ENCODE data around the gene C5.

DNA sequence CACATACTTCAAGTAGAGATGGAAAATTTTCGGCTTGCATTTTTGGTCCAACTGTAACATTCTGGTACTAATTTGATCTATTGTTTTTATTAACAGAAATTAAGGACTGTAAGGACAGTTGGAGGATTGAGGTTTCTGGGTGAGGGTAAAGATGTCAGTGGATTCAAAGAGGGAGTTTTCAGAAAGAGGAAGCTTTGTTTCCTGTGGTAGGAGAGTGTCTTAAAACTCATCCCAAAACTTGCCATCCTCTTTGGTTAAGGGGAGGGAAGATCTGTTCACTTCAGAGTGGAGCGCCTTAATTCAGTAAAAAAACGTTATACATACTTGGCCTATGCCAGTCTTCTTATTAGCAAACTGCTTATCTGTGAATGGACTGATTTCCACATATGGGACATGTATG is 38.5 kb upstream of the C5 start:
- TF ChIP-seq, protein P1, sequence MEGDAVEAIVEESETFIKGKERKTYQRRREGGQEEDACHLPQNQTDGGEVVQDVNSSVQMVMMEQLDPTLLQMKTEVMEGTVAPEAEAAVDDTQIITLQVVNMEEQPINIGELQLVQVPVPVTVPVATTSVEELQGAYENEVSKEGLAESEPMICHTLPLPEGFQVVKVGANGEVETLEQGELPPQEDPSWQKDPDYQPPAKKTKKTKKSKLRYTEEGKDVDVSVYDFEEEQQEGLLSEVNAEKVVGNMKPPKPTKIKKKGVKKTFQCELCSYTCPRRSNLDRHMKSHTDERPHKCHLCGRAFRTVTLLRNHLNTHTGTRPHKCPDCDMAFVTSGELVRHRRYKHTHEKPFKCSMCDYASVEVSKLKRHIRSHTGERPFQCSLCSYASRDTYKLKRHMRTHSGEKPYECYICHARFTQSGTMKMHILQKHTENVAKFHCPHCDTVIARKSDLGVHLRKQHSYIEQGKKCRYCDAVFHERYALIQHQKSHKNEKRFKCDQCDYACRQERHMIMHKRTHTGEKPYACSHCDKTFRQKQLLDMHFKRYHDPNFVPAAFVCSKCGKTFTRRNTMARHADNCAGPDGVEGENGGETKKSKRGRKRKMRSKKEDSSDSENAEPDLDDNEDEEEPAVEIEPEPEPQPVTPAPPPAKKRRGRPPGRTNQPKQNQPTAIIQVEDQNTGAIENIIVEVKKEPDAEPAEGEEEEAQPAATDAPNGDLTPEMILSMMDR (IDR thresholded peaks at IDR 0.05): no peak
- no peak for TF ChIP-seq POLR2A (IDR thresholded peaks at IDR 0.05)
- no peak for TF ChIP-seq EP300 (IDR thresholded peaks at IDR 0.05)
